K562 (cell line): ENCODE data around the gene LRRC8A. TPM values are rescaled to one million over a fixed set of nuclear protein-coding genes. Genes with fewer than 3 reads are reported as not detected.

ENCODE experiments used
- ARID3B ChIP-seq: fragments of 250-450 bp; sonication (Bioruptor Pico); IDR thresholded peaks from 2 replicates; pipeline ENCODE4 v1.4.0; 2020; ENCODE audit warnings: borderline replicate concordance
- TFAP4 ChIP-seq: sonication (generic); formaldehyde crosslinking; IDR thresholded peaks from 2 replicates; pipeline ENCODE4 v1.8.0; 2022; ENCODE audit warnings: missing genetic modification reagents, mild to moderate bottlenecking, moderate library complexity, borderline replicate concordance
- polyA plus RNA-seq, 8 experiments: library from polyadenylated mRNA; depleted of rRNA in 4 of 8; stranded (reverse) in 5 of 8; unstranded in 3 of 8; fragments of >200 nt; fragmentation: Nextera tagmentation in 2 of 8; fragmentation: Illumina TruSeq in 1 of 8; extraction: Ambion mirVana in 2 of 8; extraction: Trizol in 1 of 8; gene quantifications; 2 replicates each; pipeline versions ENCODE4 v1.2.1 to v1.2.3, GENCODE V29; 2011 to 2014; ENCODE audit warnings: inconsistent platforms in 1 of 8, missing spikeins in 1 of 8
- total RNA-seq, 7 experiments: library from RNA; depleted of rRNA in 6 of 7; stranded (reverse); fragments of >200 nt in 6 of 7; fragmentation: Illumina TruSeq in 2 of 7; extraction: Trizol in 2 of 7; gene quantifications; 2 replicates each; pipeline versions ENCODE4 v1.2.1 to v1.2.3, GENCODE V29; 2011 to 2021; ENCODE audit warnings: low replicate concordance in 1 of 7
- TF ChIP-seq, protein P1 (sequence below): fragments of 200-600 bp; sonication (generic); IDR thresholded peaks from one replicate; pipeline ENCODE4 v1.6.1; 2012; ENCODE audit warnings: mild to moderate bottlenecking, low read depth, low read length, inconsistent platforms
- TF ChIP-seq, protein P2 (sequence below): fragments of 450-650 bp; IDR thresholded peaks from 2 replicates; pipeline ENCODE4 v1.7.0; 2016; ENCODE audit warnings: borderline replicate concordance

Gene LRRC8A
- total and polyA plus RNA-seq, 9 of the 15 experiments (the other 6 are each of a cell fraction or from before 2014, with no cell fraction given) = 2.9 to 24.7 (median 8.9) TPM

GRCh38 chr9:128845186-128845931, 36.6 kb upstream of the LRRC8A start (continued):
- TF ChIP-seq, protein P1, sequence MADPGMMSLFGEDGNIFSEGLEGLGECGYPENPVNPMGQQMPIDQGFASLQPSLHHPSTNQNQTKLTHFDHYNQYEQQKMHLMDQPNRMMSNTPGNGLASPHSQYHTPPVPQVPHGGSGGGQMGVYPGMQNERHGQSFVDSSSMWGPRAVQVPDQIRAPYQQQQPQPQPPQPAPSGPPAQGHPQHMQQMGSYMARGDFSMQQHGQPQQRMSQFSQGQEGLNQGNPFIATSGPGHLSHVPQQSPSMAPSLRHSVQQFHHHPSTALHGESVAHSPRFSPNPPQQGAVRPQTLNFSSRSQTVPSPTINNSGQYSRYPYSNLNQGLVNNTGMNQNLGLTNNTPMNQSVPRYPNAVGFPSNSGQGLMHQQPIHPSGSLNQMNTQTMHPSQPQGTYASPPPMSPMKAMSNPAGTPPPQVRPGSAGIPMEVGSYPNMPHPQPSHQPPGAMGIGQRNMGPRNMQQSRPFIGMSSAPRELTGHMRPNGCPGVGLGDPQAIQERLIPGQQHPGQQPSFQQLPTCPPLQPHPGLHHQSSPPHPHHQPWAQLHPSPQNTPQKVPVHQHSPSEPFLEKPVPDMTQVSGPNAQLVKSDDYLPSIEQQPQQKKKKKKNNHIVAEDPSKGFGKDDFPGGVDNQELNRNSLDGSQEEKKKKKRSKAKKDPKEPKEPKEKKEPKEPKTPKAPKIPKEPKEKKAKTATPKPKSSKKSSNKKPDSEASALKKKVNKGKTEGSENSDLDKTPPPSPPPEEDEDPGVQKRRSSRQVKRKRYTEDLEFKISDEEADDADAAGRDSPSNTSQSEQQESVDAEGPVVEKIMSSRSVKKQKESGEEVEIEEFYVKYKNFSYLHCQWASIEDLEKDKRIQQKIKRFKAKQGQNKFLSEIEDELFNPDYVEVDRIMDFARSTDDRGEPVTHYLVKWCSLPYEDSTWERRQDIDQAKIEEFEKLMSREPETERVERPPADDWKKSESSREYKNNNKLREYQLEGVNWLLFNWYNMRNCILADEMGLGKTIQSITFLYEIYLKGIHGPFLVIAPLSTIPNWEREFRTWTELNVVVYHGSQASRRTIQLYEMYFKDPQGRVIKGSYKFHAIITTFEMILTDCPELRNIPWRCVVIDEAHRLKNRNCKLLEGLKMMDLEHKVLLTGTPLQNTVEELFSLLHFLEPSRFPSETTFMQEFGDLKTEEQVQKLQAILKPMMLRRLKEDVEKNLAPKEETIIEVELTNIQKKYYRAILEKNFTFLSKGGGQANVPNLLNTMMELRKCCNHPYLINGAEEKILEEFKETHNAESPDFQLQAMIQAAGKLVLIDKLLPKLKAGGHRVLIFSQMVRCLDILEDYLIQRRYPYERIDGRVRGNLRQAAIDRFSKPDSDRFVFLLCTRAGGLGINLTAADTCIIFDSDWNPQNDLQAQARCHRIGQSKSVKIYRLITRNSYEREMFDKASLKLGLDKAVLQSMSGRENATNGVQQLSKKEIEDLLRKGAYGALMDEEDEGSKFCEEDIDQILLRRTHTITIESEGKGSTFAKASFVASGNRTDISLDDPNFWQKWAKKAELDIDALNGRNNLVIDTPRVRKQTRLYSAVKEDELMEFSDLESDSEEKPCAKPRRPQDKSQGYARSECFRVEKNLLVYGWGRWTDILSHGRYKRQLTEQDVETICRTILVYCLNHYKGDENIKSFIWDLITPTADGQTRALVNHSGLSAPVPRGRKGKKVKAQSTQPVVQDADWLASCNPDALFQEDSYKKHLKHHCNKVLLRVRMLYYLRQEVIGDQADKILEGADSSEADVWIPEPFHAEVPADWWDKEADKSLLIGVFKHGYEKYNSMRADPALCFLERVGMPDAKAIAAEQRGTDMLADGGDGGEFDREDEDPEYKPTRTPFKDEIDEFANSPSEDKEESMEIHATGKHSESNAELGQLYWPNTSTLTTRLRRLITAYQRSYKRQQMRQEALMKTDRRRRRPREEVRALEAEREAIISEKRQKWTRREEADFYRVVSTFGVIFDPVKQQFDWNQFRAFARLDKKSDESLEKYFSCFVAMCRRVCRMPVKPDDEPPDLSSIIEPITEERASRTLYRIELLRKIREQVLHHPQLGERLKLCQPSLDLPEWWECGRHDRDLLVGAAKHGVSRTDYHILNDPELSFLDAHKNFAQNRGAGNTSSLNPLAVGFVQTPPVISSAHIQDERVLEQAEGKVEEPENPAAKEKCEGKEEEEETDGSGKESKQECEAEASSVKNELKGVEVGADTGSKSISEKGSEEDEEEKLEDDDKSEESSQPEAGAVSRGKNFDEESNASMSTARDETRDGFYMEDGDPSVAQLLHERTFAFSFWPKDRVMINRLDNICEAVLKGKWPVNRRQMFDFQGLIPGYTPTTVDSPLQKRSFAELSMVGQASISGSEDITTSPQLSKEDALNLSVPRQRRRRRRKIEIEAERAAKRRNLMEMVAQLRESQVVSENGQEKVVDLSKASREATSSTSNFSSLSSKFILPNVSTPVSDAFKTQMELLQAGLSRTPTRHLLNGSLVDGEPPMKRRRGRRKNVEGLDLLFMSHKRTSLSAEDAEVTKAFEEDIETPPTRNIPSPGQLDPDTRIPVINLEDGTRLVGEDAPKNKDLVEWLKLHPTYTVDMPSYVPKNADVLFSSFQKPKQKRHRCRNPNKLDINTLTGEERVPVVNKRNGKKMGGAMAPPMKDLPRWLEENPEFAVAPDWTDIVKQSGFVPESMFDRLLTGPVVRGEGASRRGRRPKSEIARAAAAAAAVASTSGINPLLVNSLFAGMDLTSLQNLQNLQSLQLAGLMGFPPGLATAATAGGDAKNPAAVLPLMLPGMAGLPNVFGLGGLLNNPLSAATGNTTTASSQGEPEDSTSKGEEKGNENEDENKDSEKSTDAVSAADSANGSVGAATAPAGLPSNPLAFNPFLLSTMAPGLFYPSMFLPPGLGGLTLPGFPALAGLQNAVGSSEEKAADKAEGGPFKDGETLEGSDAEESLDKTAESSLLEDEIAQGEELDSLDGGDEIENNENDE = peak; percentile 7
- TF ChIP-seq, protein P2, sequence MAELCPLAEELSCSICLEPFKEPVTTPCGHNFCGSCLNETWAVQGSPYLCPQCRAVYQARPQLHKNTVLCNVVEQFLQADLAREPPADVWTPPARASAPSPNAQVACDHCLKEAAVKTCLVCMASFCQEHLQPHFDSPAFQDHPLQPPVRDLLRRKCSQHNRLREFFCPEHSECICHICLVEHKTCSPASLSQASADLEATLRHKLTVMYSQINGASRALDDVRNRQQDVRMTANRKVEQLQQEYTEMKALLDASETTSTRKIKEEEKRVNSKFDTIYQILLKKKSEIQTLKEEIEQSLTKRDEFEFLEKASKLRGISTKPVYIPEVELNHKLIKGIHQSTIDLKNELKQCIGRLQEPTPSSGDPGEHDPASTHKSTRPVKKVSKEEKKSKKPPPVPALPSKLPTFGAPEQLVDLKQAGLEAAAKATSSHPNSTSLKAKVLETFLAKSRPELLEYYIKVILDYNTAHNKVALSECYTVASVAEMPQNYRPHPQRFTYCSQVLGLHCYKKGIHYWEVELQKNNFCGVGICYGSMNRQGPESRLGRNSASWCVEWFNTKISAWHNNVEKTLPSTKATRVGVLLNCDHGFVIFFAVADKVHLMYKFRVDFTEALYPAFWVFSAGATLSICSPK = no peak
- TF ChIP-seq ARID3B (CRISPR knock-in tag) = no peak
- peak; percentile 69; the same call in 1 of the 2 replicates for TF ChIP-seq TFAP4 (CRISPR knock-in tag)
- TF ChIP-seq, all 486 proteins: peak for 91
